GM18909 (cell line): Measurements from ENCODE around the gene NUDT8.
"Not testable (repeated sequence)": the region's sequence is repeated elsewhere in the genome, so short reads cannot be mapped to it uniquely, and the experiment has no call there.

Source experiments
- ATAC-seq: cut with Tn5 transposase; IDR thresholded peaks from one replicate; pipeline ENCODE4 v1.9.1; 2021; ENCODE audit warnings: mild to moderate bottlenecking; ENCODE audit not compliant: unreplicated experiment, poor library complexity

Gene NUDT8

GRCh38 chr11:67630228-67630942 is 648 bp upstream of the NUDT8 start:
- peak; percentile 64 for ATAC-seq

DNA sequence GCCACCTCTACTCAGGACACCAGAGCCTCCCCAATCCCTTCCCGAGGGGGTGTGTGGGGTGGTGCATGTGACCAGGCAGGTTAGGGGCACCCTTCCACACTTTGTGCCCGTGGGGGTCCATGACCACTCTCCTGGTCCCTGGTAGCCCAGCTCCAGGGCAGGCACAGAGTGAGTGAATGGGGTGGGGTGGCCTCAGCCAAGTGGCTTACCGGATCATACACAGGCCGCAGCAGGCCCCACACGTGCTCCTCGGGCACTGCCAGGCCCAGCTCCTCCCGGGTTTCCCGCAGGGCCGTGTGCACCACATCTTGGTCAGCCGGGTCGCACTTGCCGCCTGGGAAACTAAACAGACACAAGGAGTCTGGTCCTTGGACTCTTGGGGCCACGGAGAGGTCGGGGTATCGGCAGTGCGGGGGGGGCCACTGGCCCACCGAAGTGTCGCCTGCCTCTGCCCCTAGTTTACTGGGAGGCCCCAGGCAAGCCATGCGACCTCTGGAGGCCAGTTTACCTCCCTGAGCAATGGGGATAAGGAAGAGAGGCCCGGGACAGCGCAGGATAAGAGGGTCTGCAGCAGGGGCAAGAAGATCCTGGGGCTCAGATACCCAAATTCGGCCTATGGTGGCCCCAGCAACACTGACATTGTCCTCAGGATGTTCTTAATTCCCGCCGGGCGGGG is 889 bp downstream of the NUDT8 start:
- no peak for ATAC-seq

- ATAC-seq, result no peak
Measured at GRCh38 chr11:67627812-67628624, 1.7 kb downstream of the NUDT8 start.

DNA sequence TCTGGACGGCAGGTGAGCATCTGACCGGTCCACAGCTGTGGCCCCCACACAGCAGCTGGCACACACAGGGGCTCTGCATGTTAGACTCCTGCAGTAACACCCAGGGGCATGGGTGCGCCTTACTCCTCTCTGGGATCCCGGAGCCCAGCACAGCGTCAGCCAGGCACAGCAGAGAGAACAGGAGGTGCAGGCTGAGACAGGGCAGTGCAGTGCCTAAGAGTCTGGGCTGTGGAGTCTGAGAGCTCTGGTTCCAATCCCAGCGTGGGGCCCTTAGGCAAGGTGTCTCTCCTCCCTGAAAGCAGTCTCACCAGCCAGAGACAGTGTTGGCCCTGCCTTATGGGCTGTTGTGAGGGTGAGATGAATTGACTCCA is 2.3 kb downstream of the NUDT8 start:
- ATAC-seq, result no peak

DNA sequence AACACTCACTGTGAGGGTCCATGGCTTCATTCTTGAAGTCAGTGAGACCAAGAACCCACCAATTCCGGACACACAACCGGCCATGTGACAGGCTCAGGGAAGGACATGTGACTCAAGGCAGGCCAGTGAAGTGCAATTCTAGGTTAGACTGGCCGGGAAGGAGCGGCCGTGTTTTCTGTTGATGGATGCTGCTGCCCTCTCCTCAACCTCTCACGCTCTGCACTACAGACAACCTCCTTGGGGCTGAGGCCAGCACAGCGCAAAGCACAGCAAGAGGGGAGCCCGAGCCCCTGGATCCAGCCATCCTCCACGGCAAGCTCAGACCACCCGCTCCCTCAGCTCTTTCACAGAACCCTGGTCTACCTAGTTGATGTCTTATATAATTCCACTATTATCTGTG is 2.8 kb downstream of the NUDT8 start:
- no peak for ATAC-seq

DNA sequence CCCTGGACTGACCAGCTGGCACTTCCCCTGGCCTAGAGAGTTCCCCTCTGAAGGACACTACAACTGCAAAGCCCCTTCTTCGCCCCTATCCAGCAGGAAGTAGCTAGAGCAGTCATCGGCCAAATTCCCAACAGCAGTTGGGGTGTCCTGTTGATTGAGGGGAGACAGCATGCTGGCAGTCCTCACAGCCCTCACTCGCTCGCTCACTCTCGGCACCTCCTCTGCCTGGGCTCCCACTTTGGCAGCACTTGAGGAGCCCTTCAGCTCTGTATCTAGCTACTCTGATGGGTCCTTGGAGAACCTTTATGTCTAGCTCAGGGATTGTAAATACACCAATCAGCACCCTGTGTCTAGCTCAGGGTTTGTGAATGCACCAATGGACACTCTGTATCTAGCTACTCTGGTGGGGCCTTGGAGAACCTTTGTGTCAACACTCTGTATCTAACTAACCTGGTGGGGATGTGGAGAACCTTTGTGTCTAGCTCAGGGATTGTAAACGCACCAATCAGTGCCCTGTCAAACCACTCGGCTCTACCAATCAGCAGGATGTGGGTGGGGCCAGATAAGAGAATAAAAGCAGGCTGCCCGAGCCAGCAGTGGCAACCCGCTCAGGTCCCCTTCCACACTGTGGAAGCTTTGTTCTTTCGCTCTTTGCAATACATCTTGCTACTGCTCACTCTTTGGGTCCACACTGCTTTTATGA is 3.5 kb downstream of the NUDT8 start:
- not testable (repeated sequence) for ATAC-seq

DNA sequence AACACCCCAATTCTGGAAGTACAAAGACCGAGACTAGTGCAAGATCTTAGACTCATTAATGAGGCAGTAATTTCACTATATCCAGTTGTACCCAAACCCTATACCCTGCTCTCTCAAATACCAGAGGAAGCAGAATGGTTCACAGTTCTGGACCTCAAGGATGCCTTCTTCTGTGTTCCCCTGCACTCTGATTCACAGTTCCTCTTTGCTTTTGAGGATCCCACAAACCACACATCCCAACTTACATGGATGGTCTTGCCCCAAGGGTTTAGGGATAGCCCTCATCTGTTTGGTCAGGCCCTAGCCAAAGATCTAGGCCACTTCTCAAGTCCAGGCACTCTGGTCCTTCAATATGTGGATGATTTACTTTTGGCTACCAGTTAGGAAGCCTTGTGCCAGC is 5.9 kb downstream of the NUDT8 start:
- not testable (repeated sequence) for ATAC-seq

DNA sequence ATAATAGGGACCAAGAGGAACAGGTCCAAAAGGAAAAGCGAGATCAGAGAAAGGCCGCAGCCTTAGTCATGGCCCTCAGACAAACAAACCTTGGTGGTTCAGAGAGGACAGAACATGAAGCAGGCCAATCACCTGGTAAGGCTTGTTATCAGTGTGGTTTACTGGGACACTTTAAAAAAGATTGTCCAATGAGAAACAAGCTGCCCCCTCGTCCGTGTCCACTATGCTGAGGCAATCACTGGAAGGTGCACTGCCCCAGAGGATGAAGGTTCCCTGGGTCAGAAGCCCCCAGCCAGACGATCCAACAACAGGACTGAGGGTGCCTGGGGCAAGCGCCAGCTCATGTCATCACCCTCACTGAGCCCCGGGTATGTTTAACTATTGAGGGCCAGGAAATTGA is 6.8 kb downstream of the NUDT8 start:
- not testable (repeated sequence) for ATAC-seq

- ATAC-seq, result not testable (repeated sequence)
Measured at GRCh38 chr11:67621928-67622327, 7.8 kb downstream of the NUDT8 start.

- ATAC-seq, result not testable (repeated sequence)
Measured at GRCh38 chr11:67620621-67621020, 9.1 kb downstream of the NUDT8 start.

DNA sequence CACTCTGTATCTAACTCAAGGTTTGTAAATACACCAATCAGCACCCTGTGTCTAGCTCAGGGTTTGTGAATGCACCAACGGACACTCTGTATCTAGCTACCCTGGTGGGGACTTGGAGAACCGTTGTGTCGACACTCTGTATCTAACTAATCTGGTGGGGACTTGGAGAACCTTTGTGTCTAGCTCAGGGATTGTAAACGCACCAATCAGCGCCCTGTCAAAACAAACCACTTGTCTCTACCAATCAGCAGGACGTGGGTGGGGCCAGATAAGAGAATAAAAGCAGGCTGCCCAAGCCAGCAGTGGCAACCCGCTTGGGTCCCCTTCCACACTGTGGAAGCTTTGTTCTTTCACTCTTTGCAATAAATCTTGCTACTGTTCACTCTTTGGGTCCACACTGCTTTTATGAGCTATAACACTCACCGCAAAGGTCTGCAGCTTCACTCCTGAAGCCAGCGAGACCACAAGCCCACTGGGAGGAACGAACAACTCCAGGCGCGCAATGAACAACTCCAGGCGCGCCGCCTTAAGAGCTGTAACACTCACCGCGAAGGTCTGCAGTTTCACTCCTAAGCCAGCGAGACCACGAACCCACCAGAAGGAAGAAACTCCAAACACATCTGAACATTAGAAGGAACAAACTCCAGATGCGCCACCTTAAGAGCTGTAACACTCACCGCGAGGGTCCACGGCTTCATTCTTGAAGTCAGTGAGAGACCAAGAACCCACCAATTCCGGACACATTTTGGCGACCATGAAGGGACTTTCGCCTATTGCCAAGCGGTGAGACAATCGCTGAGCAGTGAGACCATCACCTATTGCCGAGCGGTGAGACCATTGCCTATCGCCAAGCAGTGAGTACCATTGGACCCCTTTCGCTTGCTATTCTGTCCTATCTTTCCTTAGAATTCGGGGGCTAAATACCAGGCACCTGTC is 9.8 kb downstream of the NUDT8 start:
- not testable (repeated sequence) for ATAC-seq

- ATAC-seq, result not testable (repeated sequence)
Measured at GRCh38 chr11:67618901-67619659, 10.7 kb downstream of the NUDT8 start.

GRCh38 chr11:67617243-67617953 is 12.3 kb downstream of the NUDT8 start:
- no peak for ATAC-seq

DNA sequence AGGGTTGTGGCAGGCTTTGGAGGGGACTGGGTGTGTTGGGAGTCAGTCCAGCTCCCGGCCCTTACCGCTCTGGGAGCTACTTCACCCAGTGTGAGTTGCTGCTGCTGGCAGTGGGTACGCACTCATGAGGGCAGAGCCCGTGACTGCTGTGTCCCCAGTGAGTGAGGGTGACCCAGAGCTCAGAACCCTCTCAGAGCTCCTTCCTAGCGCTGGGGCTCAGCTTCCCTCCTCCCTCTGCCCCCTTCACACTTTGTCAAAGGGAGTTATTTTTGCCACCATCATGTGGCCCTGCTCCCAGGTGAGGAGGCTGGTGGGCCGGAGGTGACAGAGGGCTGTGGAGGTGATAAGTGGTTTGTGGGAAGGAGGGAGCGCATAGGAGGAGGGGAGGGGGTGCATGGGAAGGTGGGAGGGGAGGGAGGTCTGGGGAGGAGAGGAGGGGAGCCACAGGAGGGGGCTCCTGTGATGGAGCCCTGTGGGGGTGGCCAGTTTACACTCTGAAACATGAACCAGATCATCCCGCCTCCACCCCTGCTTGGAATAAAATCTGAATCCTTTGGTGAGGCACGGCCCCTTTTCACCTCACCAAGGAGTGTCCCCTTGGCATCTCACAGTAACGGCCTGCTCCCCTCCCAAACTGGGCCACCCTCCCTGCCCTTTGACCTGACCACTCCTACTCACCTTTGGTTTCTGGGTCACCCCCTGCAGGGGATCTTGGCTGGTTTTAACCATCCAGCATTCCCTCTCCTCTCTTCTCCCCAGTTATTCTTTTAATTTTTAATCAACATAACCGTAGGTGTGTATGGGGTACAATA is 13.1 kb downstream of the NUDT8 start:
- no peak for ATAC-seq

GRCh38 chr11:67615728-67616430 is 13.9 kb downstream of the NUDT8 start:
- no peak for ATAC-seq

DNA sequence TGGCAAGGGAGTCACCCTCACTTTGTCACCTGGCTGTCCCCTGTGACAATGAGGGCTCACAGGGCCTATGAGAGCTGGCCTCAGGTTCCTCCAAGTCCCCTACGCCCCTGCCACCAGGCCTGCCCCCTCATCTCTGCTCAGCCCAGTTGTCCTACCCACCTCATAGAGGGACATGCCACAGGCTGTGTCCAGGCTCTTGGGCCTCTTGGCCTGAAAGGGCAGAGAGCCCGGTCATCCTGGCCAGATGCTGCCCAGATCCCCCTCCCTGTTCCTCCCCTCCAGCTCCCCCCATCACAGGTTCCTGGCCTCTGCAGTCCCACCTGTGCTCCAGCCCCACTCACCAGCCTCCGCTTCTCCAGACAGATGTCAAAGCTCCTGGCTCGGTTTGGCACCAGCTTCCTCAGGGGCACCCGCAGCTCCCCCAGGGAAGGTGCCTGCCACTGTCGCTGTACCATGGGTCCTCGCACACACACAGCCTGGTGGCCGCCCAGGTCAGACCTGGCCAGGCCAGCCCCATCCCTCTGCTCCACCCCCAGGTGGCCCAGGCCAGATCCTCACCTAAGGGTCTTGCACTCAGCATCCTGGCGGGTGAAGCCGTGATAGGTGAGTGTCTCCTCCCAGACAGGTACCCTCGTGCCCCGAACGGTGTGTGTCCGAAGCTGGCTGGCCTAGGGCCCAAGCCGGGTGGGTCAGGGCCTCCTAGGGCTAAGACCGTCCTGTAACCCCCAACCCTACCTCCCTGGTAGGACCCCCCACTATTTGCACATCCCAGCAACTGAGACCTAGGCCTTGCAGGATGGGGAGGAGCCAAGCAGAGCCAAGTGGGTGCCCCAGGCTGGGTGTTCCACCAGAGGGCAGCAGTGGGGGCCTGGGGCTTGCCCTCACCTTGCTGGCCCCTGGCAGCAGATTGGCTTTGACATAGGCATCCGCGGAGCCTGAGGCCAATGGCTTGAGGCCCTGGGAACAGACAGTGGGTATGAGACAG is 14.7 kb downstream of the NUDT8 start:
- ATAC-seq, result no peak
